DND-41 (cell line): ENCODE results near the gene TMEM154.

Experiments used
- ATAC-seq: fragments of 200-7000 bp; cut with Tn5 transposase; 3 replicates; pipeline ENCODE4 v1.9.1; 2021; ENCODE audit warnings: low read depth; ENCODE audit not compliant: insufficient read depth
- DNase-seq: peaks from one replicate; pipeline ENCODE4 v3.0.0-alpha.2; 2020
- H2AFZ ChIP-seq: 2 replicates; pipeline ENCODE4 v1.6.0; 2012; ENCODE audit warnings: low read depth, low read length
- H3K27ac ChIP-seq: 2 replicates; pipeline ENCODE4 v1.5.1; 2012; ENCODE audit warnings: low read length, inconsistent platforms
- H3K27me3 ChIP-seq: fragments of 200-600 bp; sonication (generic); 2 replicates; pipeline ENCODE4 v1.6.0; 2012; ENCODE audit warnings: low read length, mild to moderate bottlenecking, inconsistent platforms; ENCODE audit not compliant: insufficient read depth, poor library complexity
- H3K36me3 ChIP-seq: 2 replicates; pipeline ENCODE4 v1.5.1; 2012; ENCODE audit warnings: low read length, inconsistent platforms; ENCODE audit not compliant: insufficient read depth
- H3K4me1 ChIP-seq: 2 replicates; pipeline ENCODE4 v1.5.1; 2012; ENCODE audit warnings: mild to moderate bottlenecking, low read length; ENCODE audit not compliant: insufficient read depth
- H3K4me2 ChIP-seq: 2 replicates; pipeline ENCODE4 v1.6.0; 2012; ENCODE audit warnings: mild to moderate bottlenecking, moderate library complexity, low read length, inconsistent platforms; ENCODE audit not compliant: insufficient read depth
- H3K4me3 ChIP-seq, 2 experiments: fragments of 200-600 bp in 1 of 2; shearing (Covaris generic) in 1 of 2; 2 replicates each; pipeline ENCODE4 v1.5.1; 2012 to 2016; ENCODE audit warnings: inconsistent platforms in 2 of 2, low read length in 2 of 2, mild to moderate bottlenecking in 2 of 2, low read depth in 1 of 2, moderate library complexity in 1 of 2
- H3K79me2 ChIP-seq: 2 replicates; pipeline ENCODE4 v1.6.0; 2012; ENCODE audit warnings: low read length, inconsistent platforms; ENCODE audit not compliant: insufficient read depth
- H3K9ac ChIP-seq: 2 replicates; pipeline ENCODE4 v1.6.0; 2012; ENCODE audit warnings: low read depth, mild to moderate bottlenecking, inconsistent platforms, low read length, moderate library complexity
- H3K9me3 ChIP-seq: 2 replicates; pipeline ENCODE4 v1.5.1; 2012; ENCODE audit warnings: low read length, moderate library complexity, mild to moderate bottlenecking, inconsistent platforms; ENCODE audit not compliant: insufficient read depth, severe bottlenecking
- H4K20me1 ChIP-seq: 2 replicates; pipeline ENCODE4 v1.6.0; 2012; ENCODE audit warnings: low read length; ENCODE audit not compliant: insufficient read depth
- EZH2 ChIP-seq: IDR thresholded peaks from 3 replicates; pipeline ENCODE4 v1.6.1; 2012; ENCODE audit warnings: borderline replicate concordance, low read depth, mild to moderate bottlenecking, moderate library complexity, low read length, inconsistent platforms; ENCODE audit not compliant: severe bottlenecking
- TF ChIP-seq, protein P1 (sequence below): IDR thresholded peaks from 2 replicates; pipeline ENCODE4 v1.5.1; 2012; ENCODE audit warnings: borderline replicate concordance, low read length, moderate library complexity, mild to moderate bottlenecking; ENCODE audit not compliant: poor library complexity, severe bottlenecking; ENCODE audit errors: extremely low read depth

Gene TMEM154

DNA sequence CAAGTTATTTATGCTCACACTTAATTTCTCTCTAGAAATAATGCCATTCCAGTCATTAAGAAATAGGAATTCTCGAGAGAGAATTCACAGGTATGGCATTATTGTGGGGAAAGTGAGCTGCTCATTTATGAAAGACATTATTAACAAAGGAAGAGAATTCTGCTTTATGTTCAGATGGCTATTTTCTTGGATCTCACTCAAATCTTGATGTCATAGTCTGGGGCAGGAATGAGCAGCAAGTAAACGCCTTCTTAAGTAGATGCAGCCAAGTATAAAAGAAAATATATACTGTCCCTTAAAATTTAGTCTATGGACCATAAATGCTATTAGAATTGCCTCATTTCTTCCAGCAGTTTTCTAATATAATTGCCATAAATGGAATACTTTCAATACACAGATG is 85.7 kb downstream of the TMEM154 start:
- Histone ChIP-seq H3K4me1 (no peaks in the 10 kb centered on the region), H3K79me2 (no peaks in the 10 kb centered on the region), H4K20me1 (no peaks in the 10 kb centered on the region), H3K9me3 (no peaks in the 10 kb centered on the region), H3K36me3 (no peaks in the 10 kb centered on the region), H3K27me3 (no peaks in the 10 kb centered on the region), H3K4me3 (no peak overlapping the region), H3K27ac (no peak overlapping the region), H3K4me2 (no peak overlapping the region), H2AFZ (no peak overlapping the region), H3K9ac (no peak overlapping the region)
- DNase-seq (no peak), ATAC-seq (no peak)
- TF ChIP-seq, protein P1, sequence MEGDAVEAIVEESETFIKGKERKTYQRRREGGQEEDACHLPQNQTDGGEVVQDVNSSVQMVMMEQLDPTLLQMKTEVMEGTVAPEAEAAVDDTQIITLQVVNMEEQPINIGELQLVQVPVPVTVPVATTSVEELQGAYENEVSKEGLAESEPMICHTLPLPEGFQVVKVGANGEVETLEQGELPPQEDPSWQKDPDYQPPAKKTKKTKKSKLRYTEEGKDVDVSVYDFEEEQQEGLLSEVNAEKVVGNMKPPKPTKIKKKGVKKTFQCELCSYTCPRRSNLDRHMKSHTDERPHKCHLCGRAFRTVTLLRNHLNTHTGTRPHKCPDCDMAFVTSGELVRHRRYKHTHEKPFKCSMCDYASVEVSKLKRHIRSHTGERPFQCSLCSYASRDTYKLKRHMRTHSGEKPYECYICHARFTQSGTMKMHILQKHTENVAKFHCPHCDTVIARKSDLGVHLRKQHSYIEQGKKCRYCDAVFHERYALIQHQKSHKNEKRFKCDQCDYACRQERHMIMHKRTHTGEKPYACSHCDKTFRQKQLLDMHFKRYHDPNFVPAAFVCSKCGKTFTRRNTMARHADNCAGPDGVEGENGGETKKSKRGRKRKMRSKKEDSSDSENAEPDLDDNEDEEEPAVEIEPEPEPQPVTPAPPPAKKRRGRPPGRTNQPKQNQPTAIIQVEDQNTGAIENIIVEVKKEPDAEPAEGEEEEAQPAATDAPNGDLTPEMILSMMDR: no peak
- TF ChIP-seq EZH2: no peak

- ATAC-seq: no peak
- H3K27me3 ChIP-seq: no peaks in the 10 kb centered on the region
- H3K4me1 ChIP-seq: no peaks in the 10 kb centered on the region
- no peak overlapping the region for H3K27ac ChIP-seq
- no peak for DNase-seq
- H4K20me1 ChIP-seq: no peaks in the 10 kb centered on the region
- H3K79me2 ChIP-seq: no peaks in the 10 kb centered on the region
- H3K4me3 ChIP-seq: no peak overlapping the region
- no peaks in the 10 kb centered on the region for H3K9me3 ChIP-seq
- no peak overlapping the region for H2AFZ ChIP-seq
- no peak for TF ChIP-seq EZH2
- TF ChIP-seq, protein P1: no peak
- no peak overlapping the region for H3K4me2 ChIP-seq
- no peaks in the 10 kb centered on the region for H3K36me3 ChIP-seq
- H3K9ac ChIP-seq: no peak overlapping the region
Measured at GRCh38 chr4:152591876-152592275, 87.9 kb downstream of the TMEM154 start.

DNA sequence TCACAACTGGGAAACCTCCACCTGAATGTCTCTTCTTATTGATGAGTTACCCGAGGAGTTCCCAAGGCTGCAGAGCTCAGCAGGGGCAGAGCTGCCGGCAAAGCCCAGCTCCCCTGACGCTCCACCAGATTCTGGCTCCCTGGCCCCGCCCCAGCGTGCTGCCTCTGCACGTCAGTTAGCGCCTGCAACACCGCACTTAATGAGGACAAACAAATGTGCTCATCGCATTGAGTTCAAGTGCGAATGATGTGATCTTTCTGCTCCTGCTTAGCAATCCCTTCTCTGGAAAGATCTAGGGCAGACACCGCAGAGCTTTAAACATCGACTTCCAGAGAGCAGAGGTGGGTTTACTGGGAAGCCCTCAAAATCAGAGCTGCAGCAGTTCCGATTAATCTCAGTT is 88.4 kb downstream of the TMEM154 start:
- no peaks in the 10 kb centered on the region for H3K4me1 ChIP-seq
- no peak overlapping the region for H3K9ac ChIP-seq
- H3K27ac ChIP-seq: no peak overlapping the region
- H3K27me3 ChIP-seq: no peaks in the 10 kb centered on the region
- H2AFZ ChIP-seq: no peak overlapping the region
- H3K79me2 ChIP-seq: no peaks in the 10 kb centered on the region
- ATAC-seq (no peak), DNase-seq (no peak)
- H3K4me3 ChIP-seq: no peak overlapping the region
- no peaks in the 10 kb centered on the region for H3K36me3 ChIP-seq
- no peak overlapping the region for H3K4me2 ChIP-seq
- TF ChIP-seq, protein P1: no peak
- TF ChIP-seq EZH2: no peak
- H3K9me3 ChIP-seq: no peaks in the 10 kb centered on the region
- no peaks in the 10 kb centered on the region for H4K20me1 ChIP-seq
